ENCODE measurements around the gene CPEB1.

GRCh38 chr15:82655606-82656005, 8.4 kb upstream of the CPEB1 start:
- TF ChIP-seq CTCF (IDR thresholded peaks at IDR 0.05) (no peak), POLR2A (IDR thresholded peaks at IDR 0.05) (no peak)
